HepG2 (cell line): Measurements from ENCODE around the gene DLEC1. TPM values are rescaled to one million over a fixed set of nuclear protein-coding genes. Genes with fewer than 3 reads are reported as not detected.

Experiments
- AFF4 ChIP-seq: sonication (generic); formaldehyde crosslinking; IDR thresholded peaks from 2 replicates; pipeline ENCODE4 v1.4.0; 2020; ENCODE audit warnings: missing genetic modification reagents
- AKAP8 ChIP-seq: sonication (generic); formaldehyde crosslinking; IDR thresholded peaks from 2 replicates; pipeline ENCODE4 v1.5.1; 2020; ENCODE audit warnings: mild to moderate bottlenecking, missing genetic modification reagents
- ARNT2 ChIP-seq: sonication (generic); formaldehyde crosslinking; IDR thresholded peaks from 2 replicates; pipeline ENCODE4 v1.8.0; 2022; ENCODE audit warnings: mild to moderate bottlenecking, low read depth, missing genetic modification reagents, moderate library complexity
- ATM ChIP-seq: fragments of 450-650 bp; IDR thresholded peaks from 2 replicates; pipeline ENCODE4 v1.7.1; 2017; ENCODE audit warnings: mild to moderate bottlenecking, borderline replicate concordance
- BRCA1 ChIP-seq: sonication (generic); formaldehyde crosslinking; IDR thresholded peaks from 2 replicates; pipeline ENCODE4 v1.4.0; 2020; ENCODE audit warnings: missing genetic modification reagents
- ERF ChIP-seq: IDR thresholded peaks from 2 replicates; pipeline ENCODE4 v1.6.1; 2018; ENCODE audit warnings: missing biosample characterization, missing genetic modification reagents
- ESRRA ChIP-seq: sonication (generic); formaldehyde crosslinking; IDR thresholded peaks from 2 replicates; pipeline ENCODE4 v1.5.1; 2020; ENCODE audit warnings: mild to moderate bottlenecking, low read depth, missing genetic modification reagents
- FOXP1 ChIP-seq, 2 experiments: fragments of 450-650 bp in 1 of 2; IDR thresholded peaks; 2 replicates each; pipeline ENCODE4 v1.6.1; 2017 to 2018; ENCODE audit warnings: antibody characterized with exemption in 1 of 2
- HNRNPL ChIP-seq: fragments of 200-400 bp; formaldehyde crosslinking; IDR thresholded peaks from 2 replicates; pipeline ENCODE4 v1.6.1; 2017; ENCODE audit warnings: mild to moderate bottlenecking, low read depth, low read length
- ISX ChIP-seq: sonication (generic); formaldehyde crosslinking; conservative IDR thresholded peaks from 2 replicates; pipeline ENCODE4 v1.5.0; 2020; ENCODE audit warnings: missing genetic modification reagents
- MBD4 ChIP-seq: IDR thresholded peaks from 2 replicates; pipeline ENCODE4 v1.6.1; 2012; ENCODE audit warnings: low read length, inconsistent platforms, borderline replicate concordance
- MED13 ChIP-seq: sonication (generic); formaldehyde crosslinking; IDR thresholded peaks from 2 replicates; pipeline ENCODE4 v1.5.0; 2020; ENCODE audit warnings: missing genetic modification reagents
- NFE2 ChIP-seq: sonication (generic); formaldehyde crosslinking; IDR thresholded peaks from 2 replicates; pipeline ENCODE4 v1.4.0; 2020; ENCODE audit warnings: missing genetic modification reagents
- NONO ChIP-seq, 2 experiments: fragments of 450-650 bp in 1 of 2; sonication (generic) in 1 of 2; formaldehyde crosslinking in 1 of 2; IDR thresholded peaks in 1 of 2; conservative IDR thresholded peaks in 1 of 2; 2 replicates each; pipeline versions ENCODE4 v1.6.1 to v1.8.0; 2017 to 2022; ENCODE audit warnings: mild to moderate bottlenecking in 1 of 2, missing genetic modification reagents in 1 of 2, moderate library complexity in 1 of 2
- PAF1 ChIP-seq: IDR thresholded peaks from 2 replicates; pipeline ENCODE4 v1.6.1; 2016; ENCODE audit warnings: missing genetic modification reagents, missing compliant biosample characterization
- RARG ChIP-seq: sonication (generic); formaldehyde crosslinking; IDR thresholded peaks from 2 replicates; pipeline ENCODE4 v1.4.0; 2020; ENCODE audit warnings: low read depth, mild to moderate bottlenecking, missing genetic modification reagents
- SAFB2 ChIP-seq: sonication (generic); formaldehyde crosslinking; IDR thresholded peaks from 2 replicates; pipeline ENCODE4 v1.5.1; 2020; ENCODE audit warnings: missing genetic modification reagents, low read depth, mild to moderate bottlenecking, borderline replicate concordance
- SIX1 ChIP-seq: sonication (generic); formaldehyde crosslinking; IDR thresholded peaks from 2 replicates; pipeline ENCODE4 v1.4.0; 2020; ENCODE audit warnings: missing genetic modification reagents, borderline replicate concordance
- SMARCC2 ChIP-seq: fragments of 450-650 bp; IDR thresholded peaks from 2 replicates; pipeline ENCODE4 v1.6.1; 2017; ENCODE audit warnings: antibody characterized with exemption, mild to moderate bottlenecking
- SNRNP70 ChIP-seq: fragments of 200-400 bp; formaldehyde crosslinking; IDR thresholded peaks from 2 replicates; pipeline ENCODE4 v1.6.1; 2017; ENCODE audit warnings: mild to moderate bottlenecking, low read depth, low read length, moderate library complexity
- ZNF225 ChIP-seq: sonication (generic); formaldehyde crosslinking; IDR thresholded peaks from 2 replicates; pipeline ENCODE4 v1.4.0; 2020; ENCODE audit warnings: mild to moderate bottlenecking, missing genetic modification reagents
- ZNF263 ChIP-seq: sonication (generic); formaldehyde crosslinking; IDR thresholded peaks from 2 replicates; pipeline ENCODE4 v1.4.0; 2020; ENCODE audit warnings: missing genetic modification reagents
- ZNF274 ChIP-seq: sonication (generic); formaldehyde crosslinking; IDR thresholded peaks from 2 replicates; pipeline ENCODE4 v1.5.1; 2020; ENCODE audit warnings: mild to moderate bottlenecking, missing genetic modification reagents
- ZNF326 ChIP-seq: sonication (generic); formaldehyde crosslinking; IDR thresholded peaks from 2 replicates; pipeline ENCODE4 v1.4.0; 2020; ENCODE audit warnings: missing genetic modification reagents, borderline replicate concordance
- ZNF451 ChIP-seq: sonication (generic); formaldehyde crosslinking; IDR thresholded peaks from 2 replicates; pipeline ENCODE4 v1.5.0; 2020; ENCODE audit warnings: mild to moderate bottlenecking, missing genetic modification reagents
- ZNF556 ChIP-seq: sonication (generic); formaldehyde crosslinking; IDR thresholded peaks from 2 replicates; pipeline ENCODE4 v1.4.0; 2020; ENCODE audit warnings: mild to moderate bottlenecking, missing genetic modification reagents, borderline replicate concordance
- ZNF558 ChIP-seq: sonication (generic); formaldehyde crosslinking; IDR thresholded peaks from 2 replicates; pipeline ENCODE4 v1.9.0; 2022; ENCODE audit warnings: mild to moderate bottlenecking, missing genetic modification reagents, borderline replicate concordance
- ZNF7 ChIP-seq: IDR thresholded peaks from 2 replicates; pipeline ENCODE4 v1.6.1; 2016; ENCODE audit warnings: missing biosample characterization, missing genetic modification reagents
- ZNF776 ChIP-seq: sonication (generic); formaldehyde crosslinking; IDR thresholded peaks from 2 replicates; pipeline ENCODE4 v1.4.0; 2020; ENCODE audit warnings: mild to moderate bottlenecking, missing genetic modification reagents
- ZNF800 ChIP-seq: sonication (generic); formaldehyde crosslinking; IDR thresholded peaks from 2 replicates; pipeline ENCODE4 v1.4.0; 2020; ENCODE audit warnings: missing genetic modification reagents
- polyA plus RNA-seq, 8 experiments: library from polyadenylated mRNA; depleted of rRNA in 3 of 8; stranded (reverse) in 7 of 8; unstranded in 1 of 8; fragments of >200 nt; fragmentation: Illumina TruSeq in 4 of 8; extraction: Trizol in 4 of 8; gene quantifications; 2 replicates each; pipeline versions ENCODE4 v1.2.1 to v1.2.3, GENCODE V29; 2011 to 2016; ENCODE audit warnings: low read depth in 4 of 8, missing spikeins in 1 of 8, mixed read lengths in 1 of 8; ENCODE audit not compliant: insufficient read depth in 1 of 8
- total RNA-seq, 5 experiments: library from RNA; depleted of rRNA; stranded (reverse); fragments of >200 nt; fragmentation: Illumina TruSeq; extraction: Trizol; gene quantifications; 2 replicates each; pipeline ENCODE4 v1.2.3, GENCODE V29; 2016; ENCODE audit warnings: low read depth in 1 of 5

The DLEC1 gene
- total and polyA plus RNA-seq, 2 of the 13 experiments (the other 11 are each of a cell fraction or from before 2014, with no cell fraction given) = 0.09 TPM; not detected in 1

GRCh38 chr3:38164643-38164951 lies 125.6 kb downstream of the DLEC1 start (continued):
- TF ChIP-seq SMARCC2 (no peak), BRCA1 (CRISPR knock-in tag) (no peak), SIX1 (CRISPR knock-in tag) (no peak), PAF1 (CRISPR knock-in tag) (no peak), ZNF274 (CRISPR knock-in tag) (no peak), HNRNPL (no peak), ZNF326 (CRISPR knock-in tag) (no peak), ATM (no peak), SAFB2 (CRISPR knock-in tag) (0 out of 2 replicates have a peak, but pooled peaks have one; percentile 31), ZNF7 (no peak), ZNF225 (CRISPR knock-in tag) (no peak), ESRRA (CRISPR knock-in tag) (no peak), ERF (CRISPR knock-in tag) (no peak), ZNF800 (CRISPR knock-in tag) (no peak), MED13 (CRISPR knock-in tag) (no peak), MBD4 (no peak), AFF4 (CRISPR knock-in tag) (no peak), SNRNP70 (no peak), ISX (CRISPR knock-in tag) (no peak), ZNF263 (no peak), ZNF556 (no peak), NONO (IDR thresholded peaks at IDR 0.05) (no peak), NONO (CRISPR knock-in tag; conservative IDR thresholded peaks at IDR 0.05) (no peak), ARNT2 (no peak), ZNF451 (no peak), FOXP1 (IDR thresholded peaks at IDR 0.05) (no peak), FOXP1 (CRISPR knock-in tag; IDR thresholded peaks at IDR 0.05) (no peak), AKAP8 (CRISPR knock-in tag) (0 out of 2 replicates have a peak, but pooled peaks have one; percentile 16), ZNF558 (CRISPR knock-in tag) (no peak), ZNF776 (CRISPR knock-in tag) (peak; percentile 17; the same call in 1 of the 2 replicates), NFE2 (CRISPR knock-in tag) (no peak), RARG (CRISPR knock-in tag) (no peak)
